ENCODE data around the gene HK1.

GRCh38 chr10:69367469-69367868 is 89.2 kb downstream of the HK1 start:
- TF ChIP-seq EGR2 (tag by site-specific recombination; IDR thresholded peaks at IDR 0.05; ENCODE audit: low read depth) (no peak), ZFHX2 (tag by site-specific recombination; conservative IDR thresholded peaks at IDR 0.05) (no peak), ZNF501 (tag by site-specific recombination; IDR thresholded peaks at IDR 0.05) (no peak), PRDM10 (tag by site-specific recombination; IDR thresholded peaks at IDR 0.05) (no peak), HOXA7 (CRISPR knock-in tag; IDR thresholded peaks at IDR 0.05; ENCODE audit: borderline replicate concordance) (no peak), PRDM1 (tag by site-specific recombination; IDR thresholded peaks at IDR 0.05) (no peak)

Measured in HEK293 (cell line).